Hair follicular keratinocyte (primary cell): ENCODE measurements around the gene FBXO48. TPM values are rescaled to one million over a fixed set of nuclear protein-coding genes. Genes with fewer than 3 reads are reported as not detected.

Experiments
- total RNA-seq: library from RNA; depleted of rRNA; stranded (reverse); fragments of >200 nt; gene quantifications from 2 replicates; pipeline ENCODE4 v1.2.3, GENCODE V29; 2015

FBXO48 gene, protein sequence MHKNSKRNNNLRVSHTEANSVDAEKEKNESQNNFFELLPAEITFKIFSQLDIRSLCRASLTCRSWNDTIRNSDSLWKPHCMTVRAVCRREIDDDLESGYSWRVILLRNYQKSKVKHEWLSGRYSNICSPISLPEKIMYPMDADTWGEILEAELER
- 0.72 and 0.78 TPM in 2 replicates for total RNA-seq

DNA sequence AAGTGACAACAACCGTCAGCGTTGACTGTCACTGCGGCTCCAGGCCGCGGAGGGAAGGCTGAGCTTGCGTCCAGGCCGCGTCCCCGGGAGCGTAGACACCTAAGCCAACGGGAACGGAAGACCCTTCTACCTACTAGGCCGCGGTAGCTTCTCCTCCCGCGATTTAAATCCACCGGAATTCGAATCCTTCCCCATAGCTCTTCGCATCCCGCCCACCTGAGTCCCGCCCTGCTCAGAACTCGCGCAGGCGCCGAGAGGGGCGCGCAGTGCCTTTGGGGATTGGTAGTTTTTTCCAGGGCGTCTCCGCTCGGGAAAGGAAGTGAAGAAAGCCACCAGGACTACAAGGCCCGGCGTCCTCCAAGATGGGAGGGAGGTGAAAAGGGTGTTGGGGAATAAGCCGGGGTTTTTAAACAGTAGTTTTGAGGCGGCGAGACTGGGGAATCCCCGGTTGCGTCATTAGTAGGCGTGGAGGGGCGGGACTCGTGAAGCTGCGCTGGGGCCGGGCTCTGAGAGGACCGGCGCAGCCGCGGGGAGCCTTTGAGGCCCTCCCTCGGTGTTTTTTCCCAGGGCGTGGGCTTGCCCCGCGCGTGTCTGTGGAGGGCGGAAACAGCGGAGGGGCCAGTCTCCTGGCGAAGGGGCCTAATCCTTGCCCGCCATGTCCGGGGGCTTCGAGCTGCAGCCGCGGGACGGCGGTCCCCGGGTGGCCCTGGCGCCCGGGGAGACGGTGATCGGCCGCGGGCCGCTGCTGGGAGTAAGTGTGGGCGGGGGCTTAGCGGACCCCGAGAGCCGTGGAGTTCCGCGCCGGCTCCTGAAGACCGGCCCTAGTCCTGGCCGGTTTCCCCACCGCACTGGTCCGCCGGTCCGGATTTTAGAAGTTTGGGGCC, at the start of gene FBXO48, which contains the start of gene APLF:
Gene FBXO48 (minus strand): TSS at position 218 of the 884 bp plus-strand sequence. CDS start 2,149 bp downstream, outside the sequence.
Gene APLF (plus strand): TSS at position 509 of the 884 bp plus-strand sequence. CDS start 147 bp downstream, at position 656.

Other genes starting within 250 kb of the FBXO48 start
- gene PPP3R1, start 214.8 kb downstream of the FBXO48 start, total RNA-seq = 20.1 and 23.7 TPM in 2 replicates
- 0.61 TPM in 1 of 2 replicates, not detected in the other for gene CNRIP1, start 147.3 kb downstream of the FBXO48 start, total RNA-seq
- not detected in 2 replicates for gene PLEK, start 102.0 kb downstream of the FBXO48 start, total RNA-seq
- gene APLF, start 291 bp upstream of the FBXO48 start, total RNA-seq = 2.2 and 2.3 TPM in 2 replicates
- not detected in 2 replicates for gene PROKR1, start 176.3 kb upstream of the FBXO48 start, total RNA-seq